ENCODE results near the gene SERHL2.
"Not testable (repeated sequence)": the region's sequence is repeated elsewhere in the genome, so short reads cannot be mapped to it uniquely, and the experiment has no call there.

Gene SERHL2

DNA sequence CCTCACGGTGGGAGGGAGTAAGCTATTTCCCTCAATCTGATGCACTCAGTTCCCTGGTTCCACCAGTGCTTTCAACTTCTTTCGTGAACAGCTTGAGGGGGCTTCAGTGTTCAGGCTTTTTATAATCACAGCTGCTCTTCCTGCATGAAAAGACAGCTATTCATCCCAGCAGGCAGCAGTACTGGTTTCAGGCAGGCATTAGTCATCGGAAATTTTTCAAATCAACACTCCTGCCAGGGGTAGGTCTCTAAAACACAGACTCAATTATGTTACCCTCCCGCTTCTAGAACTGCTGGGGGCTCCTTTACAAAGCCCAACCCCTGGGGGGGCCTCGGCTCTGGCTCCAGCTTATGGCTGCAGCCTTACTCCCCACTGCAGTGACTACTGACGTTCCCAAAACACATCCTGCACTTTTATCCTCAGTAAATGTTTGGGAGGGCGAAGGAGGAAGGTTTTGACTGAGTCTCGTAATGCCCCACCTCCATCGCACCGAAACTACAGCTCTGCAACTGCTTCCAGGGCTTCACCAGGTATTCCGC, 55.1 kb downstream of the SERHL2 start:
- Histone ChIP-seq H3K27ac (ENCODE audit: low read depth, low read length) (peak overlapping the region; percentile 91), H3K4me3 (ENCODE audit: low read depth, low read length) (no peak overlapping the region), H3K9ac (ENCODE audit: low read depth, low read length) (peak overlapping the region; percentile 12), H3K9me3 (ENCODE audit: control insufficient read depth, insufficient read depth, low read length) (no peaks in the 10 kb centered on the region), H3K27me3 (ENCODE audit: control insufficient read depth, insufficient read depth, low read length) (no peaks in the 10 kb centered on the region), H3K4me1 (ENCODE audit: control insufficient read depth, insufficient read depth, low read length) (peaks cover 10% of the 10 kb centered on the region), H3K36me3 (ENCODE audit: control insufficient read depth, insufficient read depth, low read length) (peaks cover 45% of the 10 kb centered on the region)

GRCh38 chr22:42610186-42610585, 56.4 kb downstream of the SERHL2 start:
- Histone ChIP-seq H3K4me3 (ENCODE audit: low read depth, low read length) (no peak overlapping the region), H3K9me3 (ENCODE audit: control insufficient read depth, insufficient read depth, low read length) (no peaks in the 10 kb centered on the region), H3K36me3 (ENCODE audit: control insufficient read depth, insufficient read depth, low read length) (peaks cover 40% of the 10 kb centered on the region), H3K9ac (ENCODE audit: low read depth, low read length) (no peak overlapping the region), H3K27me3 (ENCODE audit: control insufficient read depth, insufficient read depth, low read length) (no peaks in the 10 kb centered on the region), H3K4me1 (ENCODE audit: control insufficient read depth, insufficient read depth, low read length) (peaks cover 10% of the 10 kb centered on the region), H3K27ac (ENCODE audit: low read depth, low read length) (no peak overlapping the region)

GRCh38 chr22:42611051-42611450, 57.3 kb downstream of the SERHL2 start:
- no peaks in the 10 kb centered on the region for H3K9me3 ChIP-seq (ENCODE audit: control insufficient read depth, insufficient read depth, low read length)
- H3K27ac ChIP-seq (ENCODE audit: low read depth, low read length): peak overlapping the region; percentile 10
- H3K27me3 ChIP-seq (ENCODE audit: control insufficient read depth, insufficient read depth, low read length): no peaks in the 10 kb centered on the region
- H3K36me3 ChIP-seq (ENCODE audit: control insufficient read depth, insufficient read depth, low read length): peaks cover 36% of the 10 kb centered on the region
- no peak overlapping the region for H3K9ac ChIP-seq (ENCODE audit: low read depth, low read length)
- no peak overlapping the region for H3K4me3 ChIP-seq (ENCODE audit: low read depth, low read length)
- peaks cover 10% of the 10 kb centered on the region for H3K4me1 ChIP-seq (ENCODE audit: control insufficient read depth, insufficient read depth, low read length)

GRCh38 chr22:42612336-42612735, 58.6 kb downstream of the SERHL2 start:
- H3K4me3 ChIP-seq (ENCODE audit: low read depth, low read length): no peak overlapping the region
- peaks cover 10% of the 10 kb centered on the region for H3K4me1 ChIP-seq (ENCODE audit: control insufficient read depth, insufficient read depth, low read length)
- H3K27ac ChIP-seq (ENCODE audit: low read depth, low read length): no peak overlapping the region
- no peaks in the 10 kb centered on the region for H3K27me3 ChIP-seq (ENCODE audit: control insufficient read depth, insufficient read depth, low read length)
- no peak overlapping the region for H3K9ac ChIP-seq (ENCODE audit: low read depth, low read length)
- no peaks in the 10 kb centered on the region for H3K9me3 ChIP-seq (ENCODE audit: control insufficient read depth, insufficient read depth, low read length)
- H3K36me3 ChIP-seq (ENCODE audit: control insufficient read depth, insufficient read depth, low read length): peaks cover 28% of the 10 kb centered on the region

- Histone ChIP-seq H3K27ac (ENCODE audit: low read depth, low read length) (peak overlapping the region; percentile 100), H3K27me3 (ENCODE audit: control insufficient read depth, insufficient read depth, low read length) (no peaks in the 10 kb centered on the region), H3K9ac (ENCODE audit: low read depth, low read length) (peak overlapping the region; percentile 97), H3K4me1 (ENCODE audit: control insufficient read depth, insufficient read depth, low read length) (peaks cover 5% of the 10 kb centered on the region), H3K36me3 (ENCODE audit: control insufficient read depth, insufficient read depth, low read length) (peaks cover 23% of the 10 kb centered on the region), H3K9me3 (ENCODE audit: control insufficient read depth, insufficient read depth, low read length) (no peaks in the 10 kb centered on the region), H3K4me3 (ENCODE audit: low read depth, low read length) (peak overlapping the region; percentile 90)
These were observed 60.1 kb downstream of the SERHL2 start for GRCh38 chr22:42613872-42614301.

GRCh38 chr22:42614312-42615091, 60.7 kb downstream of the SERHL2 start, which contains the start of gene POLDIP3:
POLDIP3 (minus strand) TSS chr22:42614883; CDS start chr22:42614857, 26 bp downstream.
- no peaks in the 10 kb centered on the region; the same call in 1 of the 2 replicates for H3K4me1 ChIP-seq (ENCODE audit: control insufficient read depth, insufficient read depth, low read length)
- peak within 1 kb of the TSS; percentile 97 for H3K9ac ChIP-seq (ENCODE audit: low read depth, low read length)
- H3K27ac ChIP-seq (ENCODE audit: low read depth, low read length): peak within 1 kb of the TSS; percentile 100
- H3K9me3 ChIP-seq (ENCODE audit: control insufficient read depth, insufficient read depth, low read length): no peaks in the 10 kb centered on the region
- no peaks in the 10 kb centered on the region for H3K27me3 ChIP-seq (ENCODE audit: control insufficient read depth, insufficient read depth, low read length)
- peak within 1 kb of the TSS; percentile 90 for H3K4me3 ChIP-seq (ENCODE audit: low read depth, low read length)
- H3K36me3 ChIP-seq (ENCODE audit: control insufficient read depth, insufficient read depth, low read length): peaks cover 23% of the 10 kb centered on the region

DNA sequence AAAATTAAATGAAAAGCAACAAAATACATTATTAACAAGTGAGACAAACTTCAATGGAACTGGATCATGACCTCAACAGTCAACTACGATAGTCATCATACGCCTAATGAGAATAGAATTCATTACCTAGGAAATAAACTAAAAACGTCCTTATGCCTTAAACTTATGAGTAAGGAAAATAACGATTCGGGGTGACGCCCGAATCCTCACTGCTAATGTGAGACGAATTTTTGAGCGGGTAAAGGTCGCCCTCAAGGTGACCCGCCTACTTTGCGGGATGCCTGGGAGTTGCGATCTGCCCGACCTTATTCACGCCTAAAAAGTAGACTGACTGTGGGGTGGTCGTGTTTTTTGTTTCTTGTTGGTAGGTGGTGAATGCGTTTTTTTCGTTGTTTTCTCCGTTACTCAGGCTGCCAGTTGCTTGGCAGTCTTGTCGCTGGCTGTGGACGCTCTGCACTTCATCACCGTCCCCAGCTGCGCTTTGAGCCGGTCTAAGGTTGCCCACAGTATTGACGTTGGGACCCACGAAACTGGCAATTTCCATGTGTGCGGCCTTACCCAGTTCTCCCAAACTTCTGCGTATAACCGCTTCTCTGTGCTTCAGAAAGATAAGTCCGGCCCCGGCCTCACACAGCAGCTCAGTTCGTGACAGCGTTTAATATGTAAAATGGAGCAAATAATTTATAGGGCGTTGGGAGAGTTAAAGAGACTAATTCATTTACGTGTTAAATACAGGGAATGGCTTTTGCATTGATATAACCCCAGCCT, 61.5 kb downstream of the SERHL2 start:
- H3K36me3 ChIP-seq (ENCODE audit: control insufficient read depth, insufficient read depth, low read length): peaks cover 21% of the 10 kb centered on the region
- no peaks in the 10 kb centered on the region for H3K9me3 ChIP-seq (ENCODE audit: control insufficient read depth, insufficient read depth, low read length)
- no peaks in the 10 kb centered on the region for H3K27me3 ChIP-seq (ENCODE audit: control insufficient read depth, insufficient read depth, low read length)
- H3K4me1 ChIP-seq (ENCODE audit: control insufficient read depth, insufficient read depth, low read length): no peaks in the 10 kb centered on the region; the same call in 1 of the 2 replicates
- H3K4me3 ChIP-seq (ENCODE audit: low read depth, low read length): peak overlapping the region; percentile 90; the same call in 1 of the 2 replicates
- H3K27ac ChIP-seq (ENCODE audit: low read depth, low read length): peak overlapping the region; percentile 100
- H3K9ac ChIP-seq (ENCODE audit: low read depth, low read length): peak overlapping the region; percentile 97

DNA sequence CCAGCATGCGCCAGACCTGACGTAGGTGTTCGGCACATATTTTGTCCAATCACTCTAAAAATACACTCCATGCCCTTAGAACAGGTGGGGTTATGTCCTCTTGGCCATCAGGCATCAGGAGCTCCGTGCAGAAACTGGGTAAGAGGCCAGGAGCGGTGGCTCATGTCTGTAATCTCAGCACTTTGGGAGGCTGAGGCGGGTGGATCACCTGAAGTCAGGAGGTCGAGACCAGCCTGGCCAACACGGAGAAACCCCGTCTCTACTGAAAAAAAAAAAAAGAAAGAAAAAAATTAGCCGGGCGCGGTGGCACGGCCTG, 62.1 kb downstream of the SERHL2 start:
- H3K9me3 ChIP-seq (ENCODE audit: control insufficient read depth, insufficient read depth, low read length); H3K27me3 ChIP-seq (ENCODE audit: control insufficient read depth, insufficient read depth, low read length); H3K4me3 ChIP-seq (ENCODE audit: low read depth, low read length); H3K9ac ChIP-seq (ENCODE audit: low read depth, low read length); H3K4me1 ChIP-seq (ENCODE audit: control insufficient read depth, insufficient read depth, low read length): not testable (repeated sequence)
- Histone ChIP-seq H3K27ac (ENCODE audit: low read depth, low read length) (peak overlapping the region; percentile 100), H3K36me3 (ENCODE audit: control insufficient read depth, insufficient read depth, low read length) (peaks cover 15% of the 10 kb centered on the region)

- Histone ChIP-seq H3K4me1 (ENCODE audit: control insufficient read depth, insufficient read depth, low read length) (no peaks in the 10 kb centered on the region; the same call in 1 of the 2 replicates), H3K27ac (ENCODE audit: low read depth, low read length) (peak overlapping the region; percentile 1), H3K9ac (ENCODE audit: low read depth, low read length) (no peak overlapping the region)
These were observed 63.6 kb downstream of the SERHL2 start for GRCh38 chr22:42617155-42617983.

DNA sequence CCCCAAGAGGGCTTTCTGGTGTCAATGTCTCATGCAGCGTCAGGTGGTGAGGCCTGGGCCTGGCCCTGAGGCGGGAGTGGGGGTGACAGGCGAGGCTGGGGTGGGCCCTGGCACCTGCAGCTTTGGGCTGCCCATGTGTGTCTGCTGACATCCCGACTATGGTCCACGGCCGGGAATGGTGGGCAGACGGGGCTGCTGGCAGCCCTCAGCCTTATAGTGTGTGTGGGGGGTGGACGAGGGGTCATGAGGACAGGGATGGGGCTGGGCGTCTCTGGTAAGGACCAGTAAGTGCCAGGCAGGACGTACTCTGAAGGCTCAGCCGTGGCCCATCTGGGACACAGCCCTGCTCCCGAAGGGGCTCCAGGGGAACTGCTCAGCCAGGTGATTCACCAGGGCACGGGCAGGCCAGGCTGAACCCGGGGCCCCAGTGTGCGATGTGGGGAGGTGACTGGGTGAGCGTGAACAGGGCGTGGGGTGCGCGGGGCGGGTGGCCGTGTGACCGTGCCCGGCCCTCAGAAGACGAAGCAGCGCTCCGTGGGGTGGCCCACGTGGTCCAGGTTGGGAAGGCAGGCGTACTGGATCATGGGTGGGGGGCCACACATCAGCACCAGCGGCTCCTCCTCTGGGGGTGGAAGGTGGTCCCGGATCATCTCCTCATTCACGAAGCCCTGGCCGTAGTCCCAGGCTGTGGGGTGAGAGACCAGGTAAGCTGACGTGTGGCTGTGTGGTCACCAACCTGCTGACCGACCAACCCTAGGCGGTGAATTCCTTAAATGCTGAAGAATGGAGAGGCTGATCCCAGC, 65.7 kb downstream of the SERHL2 start:
- Histone ChIP-seq H3K27me3 (ENCODE audit: control insufficient read depth, insufficient read depth, low read length) (no peaks in the 10 kb centered on the region), H3K9me3 (ENCODE audit: control insufficient read depth, insufficient read depth, low read length) (no peaks in the 10 kb centered on the region), H3K4me1 (ENCODE audit: control insufficient read depth, insufficient read depth, low read length) (no peaks in the 10 kb centered on the region; the same call in 1 of the 2 replicates), H3K4me3 (ENCODE audit: low read depth, low read length) (no peak overlapping the region), H3K36me3 (ENCODE audit: control insufficient read depth, insufficient read depth, low read length) (peaks cover 16% of the 10 kb centered on the region), H3K9ac (ENCODE audit: low read depth, low read length) (no peak overlapping the region), H3K27ac (ENCODE audit: low read depth, low read length) (no peak overlapping the region)

More at GRCh38 chr22:42617155-42617983, 63.6 kb downstream of the SERHL2 start:
- H3K9me3 ChIP-seq (ENCODE audit: control insufficient read depth, insufficient read depth, low read length): no peaks in the 10 kb centered on the region
- peaks cover under 1% of the 10 kb centered on the region for H3K36me3 ChIP-seq (ENCODE audit: control insufficient read depth, insufficient read depth, low read length)
- H3K4me3 ChIP-seq (ENCODE audit: low read depth, low read length): no peak overlapping the region
- no peaks in the 10 kb centered on the region for H3K27me3 ChIP-seq (ENCODE audit: control insufficient read depth, insufficient read depth, low read length)

All from HUES48 (cell line).